Right atrium auricular region (tissue), 2 donors: Measurements from ENCODE around the gene SNX9. TPM values are rescaled to one million over a fixed set of nuclear protein-coding genes. Genes with fewer than 3 reads are reported as not detected.
"Not testable (repeated sequence)": the region's sequence is repeated elsewhere in the genome, so short reads cannot be mapped to it uniquely, and the experiment has no call there.

Source experiments
- DNase-seq: peaks from one replicate; pipeline ENCODE4 v3.0.0-alpha.2; 2019; ENCODE audit warnings: low spot score
- H3K27ac ChIP-seq, 2 donors: fragments of 200-600 bp; sonication (generic); 1 replicate in 1 of 2; 2 replicates in 1 of 2; pipeline ENCODE4 v1.5.1; 2016 to 2019
- H3K27me3 ChIP-seq, 2 donors: fragments of 200-600 bp; sonication (generic); one replicate each; pipeline versions ENCODE4 v1.5.1 to v1.6.0; 2017 to 2019
- H3K36me3 ChIP-seq: fragments of 200-600 bp; sonication (generic); one replicate; pipeline ENCODE4 v1.5.1; 2016
- H3K4me1 ChIP-seq, 2 donors: fragments of 200-600 bp; sonication (generic); one replicate each; pipeline versions ENCODE4 v1.5.1 to v1.6.0; 2017 to 2019
- H3K4me3 ChIP-seq, 2 donors: fragments of 200-600 bp; sonication (generic); 1 replicate in 1 of 2; 2 replicates in 1 of 2; pipeline ENCODE4 v1.5.1; 2017 to 2019; ENCODE audit warnings: mild to moderate bottlenecking in 1 of 2, moderate library complexity in 1 of 2
- H3K9me3 ChIP-seq, 2 donors: fragments of 200-600 bp; sonication (generic); one replicate each; pipeline ENCODE4 v1.5.1; 2019
- total RNA-seq, 2 donors: library from RNA; depleted of rRNA; stranded (reverse); fragments of >200 nt; gene quantifications; one replicate each; pipeline ENCODE4 v1.1.0, GENCODE V29; 2016
- TF ChIP-seq, protein P1 (sequence below), 2 donors: fragments of 200-600 bp; sonication (generic); IDR thresholded peaks; one replicate each; pipeline ENCODE4 v1.5.1; 2019; ENCODE audit warnings: antibody characterized with exemption in 2 of 2

The SNX9 gene
- total RNA-seq, 2 donors from 2014 or later: 26.6 to 39.4 TPM

- Histone ChIP-seq H3K27ac (no peak overlapping the region), H3K36me3 (no peaks in the 10 kb centered on the region), H3K4me3 (no peak overlapping the region), H3K4me1 (peaks cover 0 to 52% of the 10 kb centered on the region in 2 donors), H3K9me3 (no peaks in the 10 kb centered on the region), H3K27me3 (no peaks in the 10 kb centered on the region)
- DNase-seq: no peak
- TF ChIP-seq, protein P1, sequence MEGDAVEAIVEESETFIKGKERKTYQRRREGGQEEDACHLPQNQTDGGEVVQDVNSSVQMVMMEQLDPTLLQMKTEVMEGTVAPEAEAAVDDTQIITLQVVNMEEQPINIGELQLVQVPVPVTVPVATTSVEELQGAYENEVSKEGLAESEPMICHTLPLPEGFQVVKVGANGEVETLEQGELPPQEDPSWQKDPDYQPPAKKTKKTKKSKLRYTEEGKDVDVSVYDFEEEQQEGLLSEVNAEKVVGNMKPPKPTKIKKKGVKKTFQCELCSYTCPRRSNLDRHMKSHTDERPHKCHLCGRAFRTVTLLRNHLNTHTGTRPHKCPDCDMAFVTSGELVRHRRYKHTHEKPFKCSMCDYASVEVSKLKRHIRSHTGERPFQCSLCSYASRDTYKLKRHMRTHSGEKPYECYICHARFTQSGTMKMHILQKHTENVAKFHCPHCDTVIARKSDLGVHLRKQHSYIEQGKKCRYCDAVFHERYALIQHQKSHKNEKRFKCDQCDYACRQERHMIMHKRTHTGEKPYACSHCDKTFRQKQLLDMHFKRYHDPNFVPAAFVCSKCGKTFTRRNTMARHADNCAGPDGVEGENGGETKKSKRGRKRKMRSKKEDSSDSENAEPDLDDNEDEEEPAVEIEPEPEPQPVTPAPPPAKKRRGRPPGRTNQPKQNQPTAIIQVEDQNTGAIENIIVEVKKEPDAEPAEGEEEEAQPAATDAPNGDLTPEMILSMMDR (IDR thresholded peaks at IDR 0.05): no peak
Measured at GRCh38 chr6:157839606-157840005, 16.6 kb downstream of the SNX9 start.

DNA sequence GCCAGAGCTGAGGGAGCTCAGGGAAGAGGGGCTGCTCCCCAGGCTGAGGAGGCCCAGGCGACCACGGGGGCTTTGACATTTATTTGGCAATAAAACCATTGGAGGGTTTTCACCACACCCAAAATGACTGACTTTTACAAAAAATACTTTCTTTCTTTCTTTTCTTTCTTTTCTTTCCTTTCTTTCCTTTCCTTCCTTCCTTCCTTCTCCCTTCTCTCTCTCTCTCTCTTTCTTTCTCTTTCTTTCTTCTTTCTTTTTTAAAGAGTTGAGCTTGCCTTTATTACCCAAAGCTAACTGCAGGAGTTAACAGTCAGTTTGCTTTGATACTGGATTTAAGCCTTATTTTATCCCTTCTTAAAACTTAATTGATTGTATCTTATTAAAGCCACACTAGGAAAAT, 17.2 kb downstream of the SNX9 start:
- H3K4me3 ChIP-seq: no peak overlapping the region
- H3K4me1 ChIP-seq: peaks cover 0 to 54% of the 10 kb centered on the region in 2 donors
- DNase-seq: no peak
- H3K36me3 ChIP-seq: no peaks in the 10 kb centered on the region
- H3K27me3 ChIP-seq: no peaks in the 10 kb centered on the region
- H3K9me3 ChIP-seq: no peaks in the 10 kb centered on the region
- TF ChIP-seq, protein P1 (IDR thresholded peaks at IDR 0.05): no peak
- no peak overlapping the region for H3K27ac ChIP-seq

DNA sequence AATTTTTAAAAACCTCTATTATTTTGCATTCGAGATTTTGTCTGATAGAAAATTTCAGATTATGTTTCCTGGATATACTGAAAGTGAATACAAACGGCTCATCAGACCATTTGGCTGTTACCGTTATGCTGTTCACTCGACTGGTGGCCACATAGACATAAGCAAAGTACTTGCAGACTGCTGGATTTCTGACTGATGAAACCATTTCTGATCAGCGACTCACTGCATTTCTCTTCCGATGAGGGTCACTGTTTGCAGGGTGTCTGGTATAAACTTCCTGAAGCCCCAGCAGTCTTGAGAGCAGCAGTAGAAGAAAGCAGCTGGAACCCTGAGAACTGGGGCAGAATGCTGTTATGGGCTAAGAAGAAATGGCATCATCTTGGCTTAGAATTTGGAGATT, 17.7 kb downstream of the SNX9 start:
- DNase-seq: no peak
- H3K27ac ChIP-seq: no peak overlapping the region
- H3K4me3 ChIP-seq: no peak overlapping the region
- H3K27me3 ChIP-seq: no peaks in the 10 kb centered on the region
- no peaks in the 10 kb centered on the region for H3K36me3 ChIP-seq
- TF ChIP-seq, protein P1 (IDR thresholded peaks at IDR 0.05): no peak
- H3K9me3 ChIP-seq: no peaks in the 10 kb centered on the region
- peaks cover 0 to 60% of the 10 kb centered on the region in 2 donors for H3K4me1 ChIP-seq

GRCh38 chr6:157841211-157841840, 18.3 kb downstream of the SNX9 start:
- Histone ChIP-seq H3K36me3 (no peaks in the 10 kb centered on the region), H3K27ac (no peak overlapping the region), H3K4me1 (peaks cover 0 to 65% of the 10 kb centered on the region in 2 donors), H3K4me3 (no peak overlapping the region), H3K27me3 (no peaks in the 10 kb centered on the region), H3K9me3 (no peaks in the 10 kb centered on the region)
- TF ChIP-seq, protein P1 (IDR thresholded peaks at IDR 0.05): no peak
- no peak for DNase-seq

- H3K4me1 ChIP-seq: peaks cover 0 to 68% of the 10 kb centered on the region in 2 donors
- TF ChIP-seq, protein P1 (IDR thresholded peaks at IDR 0.05): no peak
- no peaks in the 10 kb centered on the region for H3K9me3 ChIP-seq
- H3K36me3 ChIP-seq: no peaks in the 10 kb centered on the region
- DNase-seq: no peak
- no peaks in the 10 kb centered on the region for H3K27me3 ChIP-seq
- H3K27ac ChIP-seq: no peak overlapping the region
- no peak overlapping the region for H3K4me3 ChIP-seq
Measured at GRCh38 chr6:157842212-157842611, 19.2 kb downstream of the SNX9 start.

GRCh38 chr6:157844196-157844595, 21.1 kb downstream of the SNX9 start:
- H3K4me3 ChIP-seq, H3K36me3 ChIP-seq, DNase-seq, H3K27me3 ChIP-seq, H3K27ac ChIP-seq, H3K9me3 ChIP-seq: not testable (repeated sequence)
- peaks cover 0 to 68% of the 10 kb centered on the region in 2 donors for H3K4me1 ChIP-seq
